ENCODE results near the gene STRADB.

DNA sequence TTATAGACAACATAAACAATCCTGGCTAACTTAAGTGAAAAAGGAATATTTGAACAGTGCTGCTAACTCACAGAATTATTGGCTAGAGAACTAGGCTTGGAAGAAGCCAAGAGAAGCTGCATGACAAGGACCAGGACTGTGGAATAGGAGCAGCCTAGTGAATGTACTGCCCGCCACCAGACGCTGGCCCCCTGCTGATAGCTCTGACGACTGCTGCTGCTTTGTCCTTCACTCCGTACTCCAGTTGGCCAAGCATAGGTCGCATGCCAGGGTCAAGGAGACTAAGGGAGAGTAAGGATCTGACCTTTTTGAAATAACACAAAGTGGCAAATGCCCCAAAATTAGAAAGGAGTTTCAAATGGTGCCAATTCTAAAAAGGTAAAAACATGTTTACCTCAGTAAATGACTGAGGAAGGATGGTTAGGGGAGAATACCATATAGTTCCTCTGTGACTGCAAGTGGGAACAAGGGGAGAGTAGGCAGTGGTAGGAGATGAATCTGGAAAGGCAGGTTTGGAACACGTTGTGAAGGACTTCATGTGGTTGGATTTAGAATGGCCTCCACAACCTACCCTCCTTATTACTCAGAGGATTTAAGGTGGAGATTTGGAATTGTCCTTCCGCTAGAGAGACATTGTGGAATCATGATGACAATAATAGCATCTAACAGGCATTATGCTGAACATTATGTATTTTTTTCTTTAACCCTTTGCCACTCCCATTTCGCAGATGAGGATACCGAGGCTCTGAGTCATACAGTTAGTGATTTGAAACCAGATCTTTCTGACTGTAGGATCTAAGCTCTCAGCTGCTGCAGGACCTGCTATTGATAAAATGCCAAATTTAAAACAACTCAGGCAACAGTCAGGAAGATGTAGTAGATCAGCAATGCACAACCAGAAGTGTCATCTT lies 19.5 kb downstream of the STRADB start:
- TF ChIP-seq CTCF (IDR thresholded peaks at IDR 0.05) (no peak), POLR2A (IDR thresholded peaks at IDR 0.05) (no peak)
